ENCODE data around the gene KRT10. TPM values are rescaled to one million over a fixed set of nuclear protein-coding genes. Genes with fewer than 3 reads are reported as not detected.

Gene KRT10
- total RNA-seq, 1 donor from 2014 or later = 50.6 TPM

- no peaks in the 10 kb centered on the region for H3K36me3 ChIP-seq (ENCODE audit: insufficient read depth, low read length)
- no peak for DNase-seq (ENCODE audit: low read depth)
- H3K4me1 ChIP-seq (ENCODE audit: insufficient read depth, low read length) = no peaks in the 10 kb centered on the region
- H3K4me2 ChIP-seq (ENCODE audit: low read length) = no peak within 1 kb of the TSS
- H2AFZ ChIP-seq (ENCODE audit: low read depth, low read length) = no peak within 1 kb of the TSS
- no peak within 1 kb of the TSS for H3K9ac ChIP-seq (ENCODE audit: low read length)
- H3K27me3 ChIP-seq (ENCODE audit: insufficient read depth, low read length) = peaks cover 31% of the 10 kb centered on the region
- no peak within 1 kb of the TSS for H3K27ac ChIP-seq (ENCODE audit: low read depth, low read length)
- Mint-ChIP-seq H3K27me3 (ENCODE audit: low read depth, unreplicated experiment) (peaks cover 4% of the 10 kb centered on the region), H3K4me1 (ENCODE audit: low read depth, unreplicated experiment) (no peaks in the 10 kb centered on the region), H3K4me3 (ENCODE audit: unreplicated experiment) (no peak within 1 kb of the TSS), H3K9me3 (ENCODE audit: unreplicated experiment) (no peaks in the 10 kb centered on the region), H3K36me3 (ENCODE audit: low read depth, unreplicated experiment) (no peaks in the 10 kb centered on the region), H3K27ac (ENCODE audit: unreplicated experiment) (no peak within 1 kb of the TSS)
- TF ChIP-seq CTCF (IDR thresholded peaks at IDR 0.05; ENCODE audit: insufficient read depth, low read depth, low read length) (no peak), EZH2 (IDR thresholded peaks at IDR 0.05; ENCODE audit: insufficient read depth, low read length) (no peak)
- no peak within 1 kb of the TSS for H3K4me3 ChIP-seq (ENCODE audit: insufficient read depth, low read depth, low read length)
- no peak for FAIRE-seq
- H4K20me1 ChIP-seq (ENCODE audit: insufficient read depth, low read length) = no peaks in the 10 kb centered on the region
- H3K79me2 ChIP-seq (ENCODE audit: insufficient read depth, low read length) = no peaks in the 10 kb centered on the region
- H3K9me3 ChIP-seq (ENCODE audit: insufficient read depth, low read depth, low read length) = no peaks in the 10 kb centered on the region
Measured at GRCh38 chr17:40772101-40772500, 50.3 kb downstream of the KRT10 start, which contains the start of gene KRT26. TSS of gene KRT26 (minus strand) at chr17:40772201. CDS start at chr17:40772113, 88 bp downstream.

Other genes with a start within 250 kb of the KRT10 start
- 75.0 and 89.5 TPM in 2 replicates for gene SMARCE1, start 174.8 kb downstream of the KRT10 start, total RNA-seq
- 0.14 and 0.43 TPM in 2 replicates for gene KRT222, start 157.4 kb downstream of the KRT10 start, total RNA-seq
- gene KRT24, start 118.9 kb downstream of the KRT10 start, total RNA-seq = not detected in 2 replicates
- gene KRT25, start 67.3 kb downstream of the KRT10 start, total RNA-seq = not detected in 2 replicates
- not detected in 2 replicates for gene KRT26, start 50.4 kb downstream of the KRT10 start, total RNA-seq
- not detected in 2 replicates for gene KRT27, start 40.1 kb downstream of the KRT10 start, total RNA-seq
- not detected in 2 replicates for gene KRT28, start 22.7 kb downstream of the KRT10 start, total RNA-seq
- not detected in 2 replicates for gene KRT12, start 44.6 kb upstream of the KRT10 start, total RNA-seq
- gene KRT20, start 62.6 kb upstream of the KRT10 start, total RNA-seq = not detected in 2 replicates
- gene KRT23, start 115.0 kb upstream of the KRT10 start, total RNA-seq = not detected in 2 replicates
- gene KRT39, start 144.3 kb upstream of the KRT10 start, total RNA-seq = not detected in 2 replicates
- not detected in 2 replicates for gene KRT40, start 161.7 kb upstream of the KRT10 start, total RNA-seq
- not detected in 2 replicates for gene KRTAP3-3, start 171.6 kb upstream of the KRT10 start, total RNA-seq
- gene KRTAP3-2, start 177.3 kb upstream of the KRT10 start, total RNA-seq = not detected in 2 replicates
- gene KRTAP3-1, start 186.5 kb upstream of the KRT10 start, total RNA-seq = not detected in 2 replicates
- not detected in 2 replicates for gene KRTAP1-5, start 204.6 kb upstream of the KRT10 start, total RNA-seq
- gene KRTAP1-4, start 207.6 kb upstream of the KRT10 start, total RNA-seq = not detected in 2 replicates
- not detected in 2 replicates for gene KRTAP1-3, start 212.3 kb upstream of the KRT10 start, total RNA-seq
- gene KRTAP1-1, start 218.8 kb upstream of the KRT10 start, total RNA-seq = not detected in 2 replicates
- gene KRTAP2-1, start 224.7 kb upstream of the KRT10 start, total RNA-seq = not detected in 2 replicates
- gene KRTAP2-2, start 232.6 kb upstream of the KRT10 start, total RNA-seq = not detected in 2 replicates
- gene KRTAP2-3, start 237.5 kb upstream of the KRT10 start, total RNA-seq = 3.8 and 7.1 TPM in 2 replicates
- not detected in 2 replicates for gene KRTAP2-4, start 243.3 kb upstream of the KRT10 start, total RNA-seq